KOPT-K1 (cell line): ENCODE results near the gene CSTB.

Source experiments
- H3K27ac ChIP-seq: fragments of 200-600 bp; sonication (generic); 2 replicates; pipeline ENCODE4 v1.5.1; 2016; ENCODE audit warnings: antibody characterized with exemption, mild to moderate bottlenecking, low read depth, low read length; ENCODE audit not compliant: poor library complexity, severe bottlenecking
- H3K36me3 ChIP-seq: fragments of 200-600 bp; sonication (generic); 2 replicates; pipeline ENCODE4 v1.5.1; 2017; ENCODE audit warnings: antibody characterized with exemption, mild to moderate bottlenecking, low read length, moderate library complexity; ENCODE audit not compliant: insufficient read depth
- H3K9me3 ChIP-seq: fragments of 200-600 bp; sonication (generic); 2 replicates; pipeline ENCODE4 v1.5.1; 2017; ENCODE audit warnings: antibody characterized with exemption, low read length, mild to moderate bottlenecking; ENCODE audit not compliant: insufficient read depth, poor library complexity, severe bottlenecking

Gene CSTB

GRCh38 chr21:43814215-43815106, 38.4 kb upstream of the CSTB start:
- no peak overlapping the region for H3K27ac ChIP-seq
- H3K36me3 ChIP-seq: no peaks in the 10 kb centered on the region
- H3K9me3 ChIP-seq: no peaks in the 10 kb centered on the region

GRCh38 chr21:43813656-43813980, 37.5 kb upstream of the CSTB start:
- Histone ChIP-seq H3K36me3 (no peaks in the 10 kb centered on the region), H3K9me3 (no peaks in the 10 kb centered on the region), H3K27ac (no peak overlapping the region)

- H3K9me3 ChIP-seq: no peaks in the 10 kb centered on the region
- H3K36me3 ChIP-seq: no peaks in the 10 kb centered on the region
- H3K27ac ChIP-seq: no peak overlapping the region
Measured at GRCh38 chr21:43812957-43813655, 37.0 kb upstream of the CSTB start.

- no peaks in the 10 kb centered on the region for H3K36me3 ChIP-seq
- H3K27ac ChIP-seq: no peak overlapping the region
- H3K9me3 ChIP-seq: no peaks in the 10 kb centered on the region
Measured at GRCh38 chr21:43812139-43812821, 36.2 kb upstream of the CSTB start.

GRCh38 chr21:43811262-43812105, 35.4 kb upstream of the CSTB start:
- Histone ChIP-seq H3K9me3 (no peaks in the 10 kb centered on the region), H3K27ac (no peak overlapping the region), H3K36me3 (peaks cover 3% of the 10 kb centered on the region; the same call in 1 of the 2 replicates)

GRCh38 chr21:43810505-43811261, 34.6 kb upstream of the CSTB start:
- Histone ChIP-seq H3K9me3 (no peaks in the 10 kb centered on the region), H3K36me3 (peaks cover 11% of the 10 kb centered on the region; the same call in 1 of the 2 replicates), H3K27ac (no peak overlapping the region)

- no peak overlapping the region for H3K27ac ChIP-seq
- no peaks in the 10 kb centered on the region for H3K9me3 ChIP-seq
- H3K36me3 ChIP-seq: peaks cover 16% of the 10 kb centered on the region; the same call in 1 of the 2 replicates
Measured at GRCh38 chr21:43809853-43810504, 33.9 kb upstream of the CSTB start.

GRCh38 chr21:43809346-43809799, 33.3 kb upstream of the CSTB start:
- Histone ChIP-seq H3K27ac (no peak overlapping the region), H3K9me3 (no peaks in the 10 kb centered on the region), H3K36me3 (peaks cover 21% of the 10 kb centered on the region; the same call in 1 of the 2 replicates)

- H3K9me3 ChIP-seq: no peaks in the 10 kb centered on the region
- peaks cover 26% of the 10 kb centered on the region; the same call in 1 of the 2 replicates for H3K36me3 ChIP-seq
- H3K27ac ChIP-seq: no peak overlapping the region
Measured at GRCh38 chr21:43808832-43809251, 32.7 kb upstream of the CSTB start.

GRCh38 chr21:43808367-43808766, 32.3 kb upstream of the CSTB start:
- H3K27ac ChIP-seq: no peak overlapping the region
- H3K9me3 ChIP-seq: no peaks in the 10 kb centered on the region
- peaks cover 31% of the 10 kb centered on the region; the same call in 1 of the 2 replicates for H3K36me3 ChIP-seq

- peaks cover 53% of the 10 kb centered on the region for H3K36me3 ChIP-seq
- no peak overlapping the region for H3K27ac ChIP-seq
- H3K9me3 ChIP-seq: no peaks in the 10 kb centered on the region
Measured at GRCh38 chr21:43806017-43806710, 30.1 kb upstream of the CSTB start.

- Histone ChIP-seq H3K36me3 (peaks cover 61% of the 10 kb centered on the region), H3K27ac (no peak overlapping the region), H3K9me3 (no peaks in the 10 kb centered on the region)
Measured at GRCh38 chr21:43805275-43805800, 29.2 kb upstream of the CSTB start.
